Measurements from ENCODE around the gene KIF27.
A peak's percentile ranks its signal among the peaks of the same experiment; 100 is the strongest.
"Not testable (repeated sequence)": the region's sequence is repeated elsewhere in the genome, so short reads cannot be mapped to it uniquely, and the experiment has no call there.

KIF27 gene, protein sequence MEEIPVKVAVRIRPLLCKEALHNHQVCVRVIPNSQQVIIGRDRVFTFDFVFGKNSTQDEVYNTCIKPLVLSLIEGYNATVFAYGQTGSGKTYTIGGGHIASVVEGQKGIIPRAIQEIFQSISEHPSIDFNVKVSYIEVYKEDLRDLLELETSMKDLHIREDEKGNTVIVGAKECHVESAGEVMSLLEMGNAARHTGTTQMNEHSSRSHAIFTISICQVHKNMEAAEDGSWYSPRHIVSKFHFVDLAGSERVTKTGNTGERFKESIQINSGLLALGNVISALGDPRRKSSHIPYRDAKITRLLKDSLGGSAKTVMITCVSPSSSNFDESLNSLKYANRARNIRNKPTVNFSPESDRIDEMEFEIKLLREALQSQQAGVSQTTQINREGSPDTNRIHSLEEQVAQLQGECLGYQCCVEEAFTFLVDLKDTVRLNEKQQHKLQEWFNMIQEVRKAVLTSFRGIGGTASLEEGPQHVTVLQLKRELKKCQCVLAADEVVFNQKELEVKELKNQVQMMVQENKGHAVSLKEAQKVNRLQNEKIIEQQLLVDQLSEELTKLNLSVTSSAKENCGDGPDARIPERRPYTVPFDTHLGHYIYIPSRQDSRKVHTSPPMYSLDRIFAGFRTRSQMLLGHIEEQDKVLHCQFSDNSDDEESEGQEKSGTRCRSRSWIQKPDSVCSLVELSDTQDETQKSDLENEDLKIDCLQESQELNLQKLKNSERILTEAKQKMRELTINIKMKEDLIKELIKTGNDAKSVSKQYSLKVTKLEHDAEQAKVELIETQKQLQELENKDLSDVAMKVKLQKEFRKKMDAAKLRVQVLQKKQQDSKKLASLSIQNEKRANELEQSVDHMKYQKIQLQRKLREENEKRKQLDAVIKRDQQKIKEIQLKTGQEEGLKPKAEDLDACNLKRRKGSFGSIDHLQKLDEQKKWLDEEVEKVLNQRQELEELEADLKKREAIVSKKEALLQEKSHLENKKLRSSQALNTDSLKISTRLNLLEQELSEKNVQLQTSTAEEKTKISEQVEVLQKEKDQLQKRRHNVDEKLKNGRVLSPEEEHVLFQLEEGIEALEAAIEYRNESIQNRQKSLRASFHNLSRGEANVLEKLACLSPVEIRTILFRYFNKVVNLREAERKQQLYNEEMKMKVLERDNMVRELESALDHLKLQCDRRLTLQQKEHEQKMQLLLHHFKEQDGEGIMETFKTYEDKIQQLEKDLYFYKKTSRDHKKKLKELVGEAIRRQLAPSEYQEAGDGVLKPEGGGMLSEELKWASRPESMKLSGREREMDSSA (N-terminal part only)

DNA sequence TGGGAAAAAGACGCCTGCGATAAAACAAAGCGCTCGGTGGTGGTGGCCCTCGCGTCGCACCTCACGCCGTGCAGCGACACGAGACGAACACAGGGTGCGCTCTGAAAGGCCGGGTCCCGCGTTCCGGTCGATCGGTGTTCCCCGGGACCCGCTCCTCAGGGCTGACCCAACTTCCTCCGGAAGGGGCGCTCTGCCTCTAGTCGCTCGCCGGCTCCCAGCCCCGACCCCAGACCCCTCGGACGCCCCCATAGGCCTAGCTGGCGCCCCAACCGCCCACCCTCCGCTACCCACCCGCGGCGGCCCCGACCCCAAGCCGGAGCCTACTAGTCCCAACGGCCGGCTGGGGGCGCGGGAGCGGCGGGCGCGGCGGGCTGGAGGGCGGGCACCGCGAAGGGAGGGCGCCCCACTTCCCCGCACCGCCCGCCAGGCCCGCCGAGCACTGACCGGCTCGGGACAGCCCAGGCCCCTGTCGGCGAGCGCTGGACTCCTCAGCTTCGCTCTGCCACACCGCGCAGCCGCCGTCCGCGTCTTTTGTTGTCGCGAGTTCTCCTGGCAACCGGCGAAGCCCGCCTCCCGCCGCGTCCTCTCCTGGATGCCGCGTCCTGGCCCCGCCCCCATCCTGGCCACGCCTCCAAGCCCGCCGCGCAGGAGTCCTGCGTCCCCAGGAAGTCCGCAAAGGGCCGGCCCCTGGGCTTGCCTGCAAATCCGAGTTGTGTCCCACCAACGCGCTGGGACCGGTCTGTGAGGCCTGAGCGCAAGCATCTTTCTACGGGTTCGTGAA is at the start of gene KIF27:
Gene KIF27 (minus strand): TSS at position 506 of the 781 bp plus-strand sequence. CDS start 5,841 bp downstream, outside the sequence.
- peak; percentile 87 for FAIRE-seq

DNA sequence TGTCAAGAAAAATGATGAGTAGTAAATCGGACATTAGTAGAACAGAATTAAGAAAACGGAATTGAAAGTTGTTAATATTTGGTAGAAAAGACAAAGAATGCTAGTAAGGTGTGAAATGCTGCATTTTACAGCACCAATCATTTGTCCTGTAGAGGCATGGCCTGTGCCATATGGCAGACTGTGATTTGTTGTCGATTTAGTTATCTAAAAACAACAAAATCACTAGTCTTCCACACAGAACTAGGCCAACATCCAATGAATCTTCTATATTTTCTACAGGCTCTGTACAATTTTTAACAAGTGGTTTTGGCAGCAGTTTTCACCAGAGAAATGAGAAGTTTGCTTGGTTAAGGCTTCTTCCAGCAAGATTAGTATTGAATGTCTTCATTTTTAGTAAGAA is 48.4 kb upstream of the KIF27 start:
- FAIRE-seq = no peak

DNA sequence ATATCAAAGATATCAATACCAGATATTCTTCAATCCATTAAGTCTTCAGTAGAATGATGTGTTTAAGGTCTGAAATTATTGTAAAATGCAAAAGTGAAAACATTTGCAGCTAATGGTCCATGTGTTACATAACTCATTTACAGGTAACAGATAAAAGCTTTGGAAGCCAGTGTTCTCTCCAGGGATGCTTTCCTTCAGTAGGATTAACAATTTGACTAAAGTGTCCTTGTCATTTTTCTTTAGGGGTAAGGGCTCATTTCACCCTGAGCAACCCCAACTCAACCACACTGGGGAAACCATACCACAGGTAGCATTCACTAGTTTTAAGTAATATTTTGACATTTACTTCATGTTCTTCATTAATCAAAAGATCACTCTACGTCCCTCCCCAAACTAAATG is 45.8 kb upstream of the KIF27 start:
- FAIRE-seq = no peak

DNA sequence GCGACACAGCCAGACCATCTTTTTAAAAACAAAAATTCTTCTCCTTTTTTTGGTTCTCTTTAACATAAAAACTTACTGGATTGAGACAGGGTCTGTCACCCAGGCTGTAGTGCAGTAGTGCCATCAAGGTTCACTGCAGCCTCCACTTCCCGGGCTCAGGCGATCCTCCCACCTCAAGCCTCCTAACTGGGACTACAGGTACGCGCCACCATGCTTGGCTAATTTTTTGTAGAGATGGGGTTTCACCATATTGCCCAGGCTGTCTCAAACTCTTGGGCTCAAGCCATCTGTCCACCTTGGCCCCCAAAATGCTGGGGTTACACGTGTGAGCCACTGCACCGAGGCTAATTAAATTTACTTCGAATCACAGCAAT is 45.0 kb upstream of the KIF27 start:
- FAIRE-seq = no peak

DNA sequence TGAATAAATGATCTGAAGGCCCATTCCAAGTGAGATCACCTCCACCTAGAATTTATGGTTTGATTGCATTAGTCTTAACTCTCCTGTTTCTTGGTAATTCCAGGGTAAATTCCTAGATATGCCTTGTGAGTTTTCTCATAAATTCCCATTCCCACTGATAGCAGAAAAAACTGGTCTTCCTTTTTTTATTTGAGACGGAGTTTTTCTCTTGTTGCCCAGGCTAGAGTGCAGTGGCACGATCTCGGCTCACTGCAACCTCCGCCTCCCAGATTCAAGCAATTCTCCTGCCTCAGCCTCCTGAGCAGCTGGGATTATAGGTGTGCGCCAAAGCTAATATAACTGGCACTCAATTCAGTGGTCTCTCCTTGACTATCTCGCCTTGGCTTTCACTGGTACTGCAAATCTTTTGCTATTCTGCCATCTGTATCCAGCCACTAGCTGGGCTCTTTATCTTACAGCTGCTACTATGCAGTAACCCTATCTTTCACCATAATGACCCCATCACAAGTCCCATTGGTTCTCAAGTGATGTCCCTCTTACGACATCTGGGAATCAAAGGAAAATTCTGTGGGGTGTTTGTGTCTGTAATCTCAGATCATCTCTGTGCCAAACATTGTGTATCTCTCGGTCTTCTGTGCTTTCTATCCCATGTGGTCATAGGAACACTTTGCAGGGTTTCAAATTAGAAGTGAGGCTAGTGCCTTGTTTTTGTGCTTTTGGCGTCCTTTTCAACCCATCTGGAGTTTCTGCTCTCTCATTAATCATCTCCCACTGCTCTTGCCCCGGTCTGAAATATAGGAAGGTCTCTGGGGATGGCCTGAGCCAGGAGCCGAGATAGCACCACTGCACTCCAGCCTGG is 44.3 kb upstream of the KIF27 start:
- FAIRE-seq = no peak

DNA sequence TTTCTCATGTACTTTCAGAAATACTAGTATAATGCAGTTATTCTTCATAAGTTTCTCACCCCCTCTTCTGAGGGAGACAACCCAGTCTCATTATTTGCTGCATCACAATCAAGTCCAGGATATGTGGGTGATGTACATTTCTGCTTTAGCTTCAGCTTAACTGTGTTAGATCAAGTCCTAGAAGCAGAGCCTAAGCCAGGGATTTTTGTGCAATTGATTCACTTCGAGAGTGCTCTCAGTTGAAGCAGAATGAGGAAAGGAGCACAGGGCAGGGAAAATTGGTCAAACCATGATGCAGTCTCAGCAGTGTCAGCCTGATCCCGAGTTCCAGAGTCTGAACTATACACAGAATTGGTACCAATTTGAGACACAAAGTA is 43.7 kb upstream of the KIF27 start:
- FAIRE-seq = no peak

DNA sequence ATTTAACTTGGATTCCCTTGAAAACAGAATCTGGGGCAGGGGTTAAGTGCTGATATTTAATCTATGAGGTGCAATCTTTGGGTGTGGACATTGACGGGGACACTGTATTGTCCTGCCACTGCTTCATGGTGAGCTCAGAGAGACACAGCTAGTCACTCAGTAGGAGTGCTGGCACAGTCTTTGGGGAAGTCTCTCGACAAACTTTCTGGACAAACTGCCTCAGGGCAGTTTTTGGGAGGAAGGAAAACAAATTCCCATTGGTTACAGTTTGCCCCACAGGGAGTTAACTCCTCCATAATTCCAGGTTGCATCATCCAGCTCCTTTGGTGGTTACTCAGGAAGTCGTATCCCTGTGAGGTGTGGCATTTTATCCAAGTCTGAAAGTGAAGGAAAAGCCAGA is 40.9 kb upstream of the KIF27 start:
- no peak for FAIRE-seq

DNA sequence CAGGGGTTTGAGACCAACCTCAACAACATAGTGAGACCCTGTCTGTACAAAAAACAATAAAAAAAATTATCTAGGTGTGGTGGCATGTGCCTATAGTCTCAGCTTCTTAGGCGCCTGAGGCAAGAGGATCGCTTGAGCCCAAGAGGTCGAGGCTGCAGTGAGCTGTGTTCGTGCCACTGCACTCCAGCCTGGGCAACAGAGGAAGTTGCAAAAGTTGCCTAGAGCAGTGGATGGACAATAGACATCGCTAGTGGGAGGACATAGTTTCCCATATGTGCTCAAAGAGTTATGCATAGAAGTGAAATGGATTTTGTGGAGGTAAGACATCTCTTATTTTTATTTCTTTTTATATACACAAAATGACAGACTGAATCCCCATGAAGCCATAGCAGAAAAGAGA is 39.8 kb upstream of the KIF27 start:
- no peak for FAIRE-seq

DNA sequence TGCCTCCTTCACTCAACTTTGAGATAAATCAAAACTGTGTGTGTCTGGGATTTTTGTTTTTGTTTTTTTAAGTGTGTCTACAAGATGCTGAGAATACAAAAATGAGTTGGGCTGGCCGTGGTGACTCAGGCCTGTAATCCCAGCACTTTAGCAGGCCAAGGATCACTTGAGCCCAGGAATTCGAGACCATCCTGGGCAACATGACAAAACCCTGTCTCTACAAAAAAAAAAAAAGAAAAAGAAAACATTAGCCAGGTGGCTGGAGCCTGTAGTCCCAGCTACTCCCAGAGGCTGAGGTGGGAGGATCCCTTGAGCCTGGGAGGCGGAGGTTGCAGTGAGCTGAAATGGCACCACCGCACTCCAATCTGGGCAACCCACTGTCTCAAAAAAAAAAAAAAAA is 37.8 kb upstream of the KIF27 start:
- FAIRE-seq = no peak

DNA sequence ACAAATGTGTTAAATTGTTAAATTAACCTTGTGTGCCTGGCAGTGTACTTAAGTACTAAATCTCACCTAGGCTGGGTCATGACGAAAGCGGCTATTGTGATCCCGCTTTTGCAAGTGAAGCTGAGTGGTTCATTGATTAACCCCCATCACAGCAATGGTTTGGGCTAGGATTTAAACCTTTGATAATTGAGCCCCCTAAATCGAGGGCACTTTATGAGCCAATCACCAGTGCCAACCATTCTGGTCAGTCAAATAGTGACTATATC is 35.9 kb upstream of the KIF27 start:
- FAIRE-seq = no peak

DNA sequence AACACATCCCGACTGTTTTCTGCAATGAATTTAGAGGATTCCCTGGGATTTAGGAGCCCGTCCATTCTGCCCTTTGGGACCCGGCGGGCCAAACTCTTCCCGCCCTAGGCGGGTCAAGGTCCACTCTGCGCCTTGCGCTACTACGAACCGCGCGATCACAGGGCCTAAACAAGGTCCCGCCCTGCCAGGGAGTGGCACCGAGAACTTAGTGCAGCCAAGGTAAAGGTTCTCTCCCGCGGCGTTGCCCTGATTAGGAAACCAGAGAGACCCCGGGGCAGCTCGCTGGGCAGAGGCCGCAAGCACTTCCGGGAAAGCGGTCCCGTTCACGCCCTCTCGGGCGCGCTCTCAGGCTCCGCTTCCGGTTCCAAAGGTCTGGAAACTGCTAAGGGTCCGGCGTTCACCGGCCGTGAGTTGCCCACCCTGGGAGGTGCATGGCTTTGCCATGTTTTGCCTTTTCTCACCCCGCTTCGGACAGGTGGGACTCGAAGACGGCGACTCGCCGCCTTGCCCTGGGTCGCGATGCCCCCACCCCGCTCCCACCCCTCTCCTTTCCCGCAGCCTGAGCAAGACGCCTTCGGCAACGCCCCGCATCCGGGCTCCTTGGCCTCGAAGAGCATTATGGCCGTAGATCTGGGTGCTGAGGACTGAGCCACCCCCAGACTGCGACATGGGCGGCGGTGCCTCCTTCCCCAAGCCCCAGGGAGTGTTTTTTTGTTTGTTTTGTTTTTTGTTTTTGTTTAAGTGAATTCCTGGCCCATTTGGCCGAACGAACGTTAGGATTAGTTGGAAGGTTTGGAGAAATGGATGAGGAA is 35.4 kb upstream of the KIF27 start:
- FAIRE-seq = no peak

DNA sequence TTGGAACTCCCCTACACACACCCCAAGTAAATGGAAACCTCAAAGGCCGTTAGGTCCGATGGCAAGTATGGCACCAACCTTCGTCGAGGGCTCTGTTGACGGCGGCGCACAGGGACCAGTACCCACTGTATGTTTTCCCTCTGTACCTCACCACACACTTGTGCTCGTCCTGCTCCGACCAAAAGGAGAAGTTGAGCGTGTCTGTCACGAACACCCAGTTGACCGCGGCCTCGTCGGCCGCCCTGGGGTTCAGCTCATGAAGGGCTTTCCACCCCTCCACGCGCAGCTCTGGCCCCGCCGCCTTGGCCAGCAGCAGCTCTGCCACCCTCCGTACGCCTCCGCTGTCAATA is 34.8 kb upstream of the KIF27 start:
- FAIRE-seq = no peak

DNA sequence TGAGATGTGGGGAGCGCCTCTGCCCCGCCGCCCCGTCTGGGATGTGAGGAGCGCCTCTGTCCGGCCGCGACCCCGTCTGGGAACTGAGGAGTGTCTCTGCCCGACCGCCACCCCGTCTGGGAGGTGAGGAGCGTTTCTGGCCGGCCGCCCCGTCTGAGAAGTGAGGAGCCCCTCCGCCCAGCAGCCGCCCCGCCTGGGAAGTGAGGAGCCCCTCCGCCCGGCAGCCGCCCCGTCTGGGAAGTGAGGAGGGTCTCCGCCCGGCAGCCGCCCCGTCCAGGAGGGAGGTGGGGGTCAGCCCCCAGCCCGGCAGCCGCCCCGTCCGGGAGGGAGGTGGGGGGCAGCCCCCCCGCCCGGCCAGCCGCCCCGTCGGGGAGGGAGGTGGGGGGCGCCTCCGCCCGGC is 26.9 kb upstream of the KIF27 start:
- not testable (repeated sequence) for FAIRE-seq

DNA sequence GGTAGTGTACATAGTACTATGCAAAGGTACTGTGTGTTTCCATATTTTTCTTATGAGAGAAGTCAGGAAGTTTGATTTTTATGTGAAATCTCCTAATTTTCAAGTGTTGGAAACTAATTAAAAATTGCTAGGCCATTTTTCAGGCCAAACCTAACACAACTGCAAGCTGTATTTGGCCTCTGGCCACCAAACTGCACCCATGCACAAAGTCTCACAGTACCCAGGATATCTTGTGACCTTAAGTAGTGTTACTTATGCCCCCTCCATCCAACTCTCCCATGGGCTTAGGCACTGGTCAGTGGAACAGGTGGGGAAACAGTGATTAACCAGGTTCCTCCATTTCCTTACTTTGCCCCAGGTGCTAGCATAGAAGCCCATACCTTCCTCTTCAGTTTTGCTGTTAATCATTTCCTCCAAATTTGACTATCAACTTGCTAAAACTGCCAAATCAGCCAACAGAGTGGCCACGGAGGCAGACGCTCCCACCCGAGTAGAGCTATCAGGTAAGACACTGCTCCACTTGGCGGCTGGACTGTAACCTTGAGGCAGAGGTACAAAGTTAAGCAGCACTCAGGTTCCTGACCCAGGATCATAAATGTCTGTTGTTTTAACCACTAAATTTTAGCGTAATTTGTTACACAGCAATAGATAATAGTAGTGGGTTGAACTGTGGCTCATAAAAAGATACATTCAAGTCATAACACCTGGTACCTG is 19.5 kb upstream of the KIF27 start:
- FAIRE-seq = no peak

DNA sequence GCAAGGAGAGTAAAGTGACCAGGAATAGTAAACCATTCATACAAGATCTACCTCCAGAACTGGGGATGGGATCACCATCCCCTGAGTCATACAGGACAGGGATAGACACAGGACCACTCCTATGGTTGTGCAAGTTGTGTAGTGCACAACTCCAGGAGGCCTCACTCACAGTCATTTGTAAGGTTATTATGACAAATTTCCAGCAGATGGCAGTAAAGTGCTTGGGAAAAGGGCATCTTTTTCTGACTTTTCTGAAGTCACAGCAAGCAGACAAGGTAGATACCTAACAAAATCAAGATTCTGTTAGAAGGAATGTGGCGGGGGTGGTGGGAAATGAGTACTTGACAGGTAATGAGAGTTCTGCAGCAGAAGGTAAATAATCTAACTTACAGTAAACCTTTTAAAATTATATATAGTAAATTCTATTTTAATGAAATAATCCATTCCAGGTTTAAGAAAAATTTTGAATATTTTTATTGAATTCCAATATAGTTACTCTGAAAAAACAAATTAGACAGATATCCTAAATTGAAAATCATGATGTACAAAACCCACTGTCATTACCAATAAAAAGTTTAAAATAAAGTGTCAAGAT is 16.7 kb upstream of the KIF27 start:
- FAIRE-seq = no peak

DNA sequence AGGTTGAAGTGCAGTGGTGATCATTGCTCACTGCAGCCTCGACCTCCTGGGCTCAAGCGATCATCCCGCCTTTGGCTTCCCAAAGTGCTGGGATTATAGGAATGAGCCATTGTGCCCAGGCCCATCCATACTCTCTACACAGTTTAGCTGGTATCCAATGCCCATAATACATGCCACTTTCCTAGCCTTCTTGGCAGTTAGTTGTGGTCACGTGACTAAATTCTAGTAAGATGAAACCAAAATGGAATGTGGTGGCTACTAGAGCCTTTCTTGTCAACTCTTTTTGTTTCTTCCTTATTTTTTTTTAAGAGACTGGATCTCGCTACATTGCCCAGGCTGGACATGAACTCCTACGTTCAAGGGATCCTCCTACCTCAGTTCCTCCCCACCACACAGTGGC is 15.3 kb upstream of the KIF27 start:
- no peak for FAIRE-seq

DNA sequence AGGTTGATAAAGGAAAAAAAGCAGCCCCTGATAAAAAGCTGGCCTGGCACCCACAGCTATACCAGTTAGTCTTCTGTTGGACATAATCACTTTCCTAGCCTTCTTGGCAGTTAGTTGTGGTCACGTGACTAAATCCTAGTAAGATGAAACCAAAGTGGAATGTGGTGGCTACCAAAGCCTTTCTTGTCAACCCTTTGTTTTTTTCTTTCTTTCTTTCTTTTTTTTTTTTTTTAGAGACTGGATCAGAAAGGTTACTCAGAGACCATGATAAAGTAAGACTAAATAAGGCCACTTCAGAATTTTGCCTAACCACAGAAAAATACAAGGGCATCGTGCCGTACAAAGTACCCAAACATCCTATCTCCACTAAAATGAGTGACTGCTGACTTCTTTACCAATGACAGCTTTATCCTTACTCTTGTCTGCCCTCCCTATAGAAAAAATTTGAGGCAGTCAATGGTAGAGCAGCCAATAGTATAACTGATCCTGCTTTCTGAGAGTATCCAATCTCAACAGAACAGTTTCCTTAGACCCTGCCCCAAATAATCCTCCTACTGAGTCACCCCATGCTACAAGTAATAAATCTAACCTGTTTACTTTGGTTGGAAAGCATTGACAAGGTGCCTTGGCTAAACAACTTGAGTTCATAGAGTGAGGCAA is 14.2 kb upstream of the KIF27 start:
- FAIRE-seq = no peak

DNA sequence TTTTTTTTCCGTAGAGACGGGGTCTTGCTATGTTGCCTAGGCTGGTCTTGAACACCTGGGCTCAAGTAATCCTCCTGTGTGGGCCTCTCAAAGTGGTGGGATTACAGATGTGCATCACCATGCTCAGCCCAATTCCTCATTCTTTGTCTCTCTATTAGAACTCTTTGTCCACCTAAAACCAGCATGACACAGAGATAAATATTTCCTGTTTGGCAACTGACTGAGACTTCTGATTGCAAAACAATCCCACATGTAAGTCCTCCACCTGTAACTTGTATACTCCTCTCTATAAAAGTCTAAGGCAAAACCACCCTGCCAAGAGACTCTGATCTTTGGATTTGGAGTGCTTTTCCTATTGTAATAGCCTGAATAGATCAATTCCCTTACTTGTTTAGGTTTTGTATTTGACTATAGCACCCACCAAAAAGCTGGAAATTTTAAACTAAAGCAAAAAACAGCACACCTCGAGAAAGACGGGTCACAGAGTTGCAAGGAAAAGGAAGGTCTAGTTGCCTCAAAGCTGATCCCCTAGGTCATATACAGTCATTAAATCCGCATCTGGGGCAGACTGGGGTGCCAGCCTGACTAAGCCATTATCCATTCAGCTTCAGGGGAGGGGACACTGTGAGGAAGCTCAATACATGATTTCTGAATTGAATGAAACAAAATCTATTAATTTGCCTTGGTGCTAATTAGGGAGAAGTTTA is 13.5 kb upstream of the KIF27 start:
- no peak for FAIRE-seq

DNA sequence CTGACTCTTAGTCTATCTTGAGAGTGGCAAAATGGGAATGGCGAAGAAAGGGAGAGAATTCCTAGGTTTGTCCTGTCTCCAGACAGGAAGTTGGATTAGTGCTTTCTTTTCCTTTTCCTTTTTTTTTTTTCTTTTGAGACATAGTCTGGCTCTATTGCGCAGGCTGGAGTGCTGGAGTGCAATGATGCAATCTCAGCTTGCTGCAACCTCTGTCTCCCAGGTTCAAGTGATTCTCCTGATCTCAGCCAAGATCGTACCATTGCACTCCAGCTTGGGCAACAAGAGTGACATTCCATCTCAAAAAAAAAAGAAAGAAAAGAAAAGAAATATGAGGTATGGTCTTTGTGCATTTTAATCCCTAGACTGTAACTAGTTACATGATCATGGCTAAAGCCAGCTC is 12.6 kb upstream of the KIF27 start:
- no peak for FAIRE-seq

Measured in A204.1 (cell line).